SHP77 treated with DMSO at 0.1 percent for 48 hours (cell line): ENCODE data around the gene PTPN6.

ENCODE experiments used
- DNase-seq: peaks from one replicate; lab custom pipeline; 2025; lab: John Stamatoyannopoulos, UW

Gene PTPN6

GRCh38 chr12:6923003-6923732 lies 28.0 kb upstream of the PTPN6 start:
- no peak for DNase-seq

- DNase-seq: no peak
Observed at GRCh38 chr12:6923851-6924250, 27.3 kb upstream of the PTPN6 start.

- no peak for DNase-seq
Observed at GRCh38 chr12:6925239-6925539, 26.0 kb upstream of the PTPN6 start.

GRCh38 chr12:6925540-6926279 lies 25.4 kb upstream of the PTPN6 start:
- DNase-seq: no peak

GRCh38 chr12:6927379-6928021 lies 23.7 kb upstream of the PTPN6 start, which contains the start of gene ATN1:
Gene ATN1, plus strand, starts transcription at chr12:6927959. Its CDS starts 6,043 bp downstream, at chr12:6934002.
- no peak for DNase-seq

GRCh38 chr12:6928022-6928702 lies 23.0 kb upstream of the PTPN6 start:
- DNase-seq: no peak

- no peak for DNase-seq
Observed at GRCh38 chr12:6928703-6929407, 22.3 kb upstream of the PTPN6 start.

- DNase-seq: no peak
Observed at GRCh38 chr12:6929466-6930452, 21.4 kb upstream of the PTPN6 start.

GRCh38 chr12:6932766-6933165 lies 18.4 kb upstream of the PTPN6 start:
- no peak for DNase-seq

GRCh38 chr12:6934110-6934509 lies 17.0 kb upstream of the PTPN6 start:
- DNase-seq: no peak

GRCh38 chr12:6935371-6936193 lies 15.6 kb upstream of the PTPN6 start:
- DNase-seq: no peak

GRCh38 chr12:6936194-6936635 lies 14.9 kb upstream of the PTPN6 start:
- no peak for DNase-seq

GRCh38 chr12:6936636-6937480 lies 14.3 kb upstream of the PTPN6 start:
- no peak for DNase-seq

- peak; percentile 74 for DNase-seq
Observed at GRCh38 chr12:6937481-6938352, 13.4 kb upstream of the PTPN6 start.

- no peak for DNase-seq
Observed at GRCh38 chr12:6938353-6939190, 12.6 kb upstream of the PTPN6 start.

GRCh38 chr12:6939191-6939540 lies 12.0 kb upstream of the PTPN6 start:
- no peak for DNase-seq

- DNase-seq: no peak
Observed at GRCh38 chr12:6941267-6941666, 9.9 kb upstream of the PTPN6 start.
